ENCODE results near the gene STK32C.

STK32C gene

DNA sequence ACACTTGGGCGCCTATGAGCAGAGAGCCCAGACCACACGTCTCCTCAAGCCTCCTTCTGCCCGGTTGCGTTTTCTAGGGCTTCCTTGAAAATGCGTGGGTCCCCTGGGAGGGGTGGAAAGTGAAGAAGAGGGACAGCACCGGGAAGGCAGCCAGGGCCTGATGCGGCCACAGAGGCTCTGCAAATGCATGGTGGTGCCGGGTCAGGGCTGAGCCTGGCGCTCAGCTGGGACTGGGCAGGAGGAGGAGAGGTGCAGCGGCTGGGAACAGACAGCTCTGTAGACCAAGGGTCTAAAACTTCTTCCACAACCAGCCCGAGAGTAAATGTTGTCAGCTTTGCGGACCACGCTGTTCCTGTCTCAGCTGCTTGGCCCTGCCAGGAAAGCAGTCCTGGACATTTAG lies 119.4 kb downstream of the STK32C start:
- Histone ChIP-seq H3K4me1 (ENCODE audit: insufficient read depth, insufficient read length) (peaks cover 12% of the 10 kb centered on the region), H3K36me3 (ENCODE audit: insufficient read depth, insufficient read length, low read length) (no peaks in the 10 kb centered on the region), H3K9ac (ENCODE audit: insufficient read length, low read depth) (no peak overlapping the region), H3K9me3 (ENCODE audit: insufficient read depth, low read length) (no peaks in the 10 kb centered on the region), H3K27me3 (ENCODE audit: insufficient read depth, insufficient read length) (peaks cover 67% of the 10 kb centered on the region), H3K4me3 (ENCODE audit: insufficient read length, low read depth) (no peak overlapping the region)
- TF ChIP-seq YY1 (IDR thresholded peaks at IDR 0.05; ENCODE audit: insufficient read depth, insufficient read length) (no peak), SUZ12 (IDR thresholded peaks at IDR 0.05; ENCODE audit: extremely low read depth, insufficient read depth, insufficient read length) (no peak), ZNF274 (IDR thresholded peaks at IDR 0.05; ENCODE audit: low read depth, low read length) (no peak)
- no peak for DNase-seq (ENCODE audit: low read depth, low spot score)

DNA sequence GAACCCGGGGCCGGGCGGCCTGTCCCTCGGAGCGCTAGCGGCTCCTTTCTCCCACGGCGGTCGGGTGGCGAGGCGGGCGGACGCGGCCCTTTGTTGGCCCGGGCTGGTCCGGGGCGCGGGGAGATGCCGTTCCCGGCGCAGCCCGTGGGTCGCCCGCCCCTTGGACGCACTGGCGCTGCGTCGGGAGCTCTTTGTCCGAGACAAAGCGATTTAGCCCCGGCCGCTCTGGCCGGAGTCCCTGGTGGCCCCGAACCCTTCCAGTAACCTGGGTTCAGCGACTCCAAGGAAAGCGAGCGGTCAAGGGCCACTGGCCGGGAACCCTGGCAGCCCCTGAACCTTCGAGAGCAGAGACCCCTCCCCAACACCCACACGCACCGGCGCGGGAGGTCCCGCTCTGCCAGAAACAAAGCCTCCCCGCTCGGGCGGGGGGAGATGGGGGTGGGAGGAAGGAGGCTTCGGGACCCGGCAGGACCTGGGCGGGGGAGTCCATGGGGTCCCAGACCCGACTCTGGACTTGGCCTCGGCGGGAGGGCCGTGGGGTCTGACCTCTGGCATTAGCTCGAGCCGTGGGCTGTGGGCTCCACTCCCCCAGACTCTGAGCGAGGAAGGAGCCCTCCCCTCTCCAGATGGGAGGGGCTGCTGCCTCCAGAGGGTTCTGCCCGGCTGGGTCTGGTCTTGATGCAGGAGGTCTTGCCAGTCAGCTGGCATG lies 120.2 kb downstream of the STK32C start:
- Histone ChIP-seq H3K4me1 (ENCODE audit: insufficient read depth, insufficient read length) (peaks cover 12% of the 10 kb centered on the region), H3K9me3 (ENCODE audit: insufficient read depth, low read length) (no peaks in the 10 kb centered on the region), H3K36me3 (ENCODE audit: insufficient read depth, insufficient read length, low read length) (no peaks in the 10 kb centered on the region), H3K9ac (ENCODE audit: insufficient read length, low read depth) (peak overlapping the region; percentile 50), H3K27me3 (ENCODE audit: insufficient read depth, insufficient read length) (peaks cover 75% of the 10 kb centered on the region), H3K4me3 (ENCODE audit: insufficient read length, low read depth) (peak overlapping the region; percentile 42)
- no peak for DNase-seq (ENCODE audit: low read depth, low spot score)
- no peak for TF ChIP-seq ZNF274 (IDR thresholded peaks at IDR 0.05; ENCODE audit: low read depth, low read length)
- no peak for TF ChIP-seq YY1 (IDR thresholded peaks at IDR 0.05; ENCODE audit: insufficient read depth, insufficient read length)
- no peak for TF ChIP-seq SUZ12 (IDR thresholded peaks at IDR 0.05; ENCODE audit: extremely low read depth, insufficient read depth, insufficient read length)

DNA sequence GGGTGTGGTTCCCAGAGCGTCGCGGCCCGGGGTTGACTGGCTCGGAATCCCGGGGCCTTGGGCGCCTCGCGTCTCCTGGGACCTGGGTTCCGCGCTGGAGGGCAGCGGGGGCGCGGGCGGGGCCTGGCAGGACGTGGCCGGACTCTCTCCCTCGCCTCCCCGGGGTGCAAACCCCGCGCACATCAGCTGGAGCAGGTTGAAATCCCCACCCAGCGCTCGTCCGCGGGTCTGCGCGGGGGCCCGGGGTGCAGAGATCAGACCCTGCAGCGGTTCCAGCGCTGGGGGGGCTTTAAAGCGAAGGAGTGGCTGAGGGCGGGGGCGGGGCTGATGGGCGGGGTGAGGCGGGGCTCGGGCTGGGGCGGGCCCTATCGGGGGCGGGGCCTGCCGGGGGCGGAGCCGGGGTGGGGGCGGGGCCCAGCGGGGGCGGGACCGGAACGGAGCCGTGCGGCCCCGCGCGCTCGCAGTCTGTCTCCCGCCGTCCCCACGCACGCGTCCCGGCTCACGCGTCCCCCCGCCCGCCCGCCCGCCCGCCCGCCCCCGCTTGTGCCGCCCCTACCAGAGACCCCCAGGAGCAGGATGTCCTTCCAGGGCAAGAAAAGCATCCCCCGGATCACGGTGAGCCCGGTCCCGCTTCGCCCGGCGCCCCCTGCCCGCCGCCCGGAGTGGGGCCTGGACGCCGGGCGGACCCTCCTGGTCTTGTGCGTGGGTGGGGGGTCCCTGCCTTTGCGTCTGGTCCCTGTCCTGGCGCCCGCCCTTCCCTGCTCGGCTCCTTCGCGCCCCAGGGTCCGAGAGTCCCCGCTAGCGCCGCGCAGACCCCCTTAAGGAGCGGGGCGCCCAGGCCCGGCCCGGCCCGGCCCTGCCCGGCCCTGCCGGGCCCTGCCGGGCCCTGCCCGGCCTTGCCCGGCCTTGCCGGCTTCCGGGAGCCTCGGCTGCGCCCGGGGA lies 121.0 kb downstream of the STK32C start, which contains the start of gene DPYSL4:
DPYSL4 (plus strand) TSS at position 461 of the 942 bp plus-strand sequence; CDS start at position 577, 116 bp downstream.
- Histone ChIP-seq H3K36me3 (ENCODE audit: insufficient read depth, insufficient read length, low read length) (no peaks in the 10 kb centered on the region), H3K4me1 (ENCODE audit: insufficient read depth, insufficient read length) (peaks cover 12% of the 10 kb centered on the region), H3K9me3 (ENCODE audit: insufficient read depth, low read length) (no peaks in the 10 kb centered on the region), H3K9ac (ENCODE audit: insufficient read length, low read depth) (peak within 1 kb of the TSS; percentile 50), H3K27me3 (ENCODE audit: insufficient read depth, insufficient read length) (peaks cover 81% of the 10 kb centered on the region), H3K4me3 (ENCODE audit: insufficient read length, low read depth) (peak within 1 kb of the TSS; percentile 42)
- DNase-seq (ENCODE audit: low read depth, low spot score) = no peak
- TF ChIP-seq ZNF274 (IDR thresholded peaks at IDR 0.05; ENCODE audit: low read depth, low read length) (no peak), YY1 (IDR thresholded peaks at IDR 0.05; ENCODE audit: insufficient read depth, insufficient read length) (no peak), SUZ12 (IDR thresholded peaks at IDR 0.05; ENCODE audit: extremely low read depth, insufficient read depth, insufficient read length) (no peak)

DNA sequence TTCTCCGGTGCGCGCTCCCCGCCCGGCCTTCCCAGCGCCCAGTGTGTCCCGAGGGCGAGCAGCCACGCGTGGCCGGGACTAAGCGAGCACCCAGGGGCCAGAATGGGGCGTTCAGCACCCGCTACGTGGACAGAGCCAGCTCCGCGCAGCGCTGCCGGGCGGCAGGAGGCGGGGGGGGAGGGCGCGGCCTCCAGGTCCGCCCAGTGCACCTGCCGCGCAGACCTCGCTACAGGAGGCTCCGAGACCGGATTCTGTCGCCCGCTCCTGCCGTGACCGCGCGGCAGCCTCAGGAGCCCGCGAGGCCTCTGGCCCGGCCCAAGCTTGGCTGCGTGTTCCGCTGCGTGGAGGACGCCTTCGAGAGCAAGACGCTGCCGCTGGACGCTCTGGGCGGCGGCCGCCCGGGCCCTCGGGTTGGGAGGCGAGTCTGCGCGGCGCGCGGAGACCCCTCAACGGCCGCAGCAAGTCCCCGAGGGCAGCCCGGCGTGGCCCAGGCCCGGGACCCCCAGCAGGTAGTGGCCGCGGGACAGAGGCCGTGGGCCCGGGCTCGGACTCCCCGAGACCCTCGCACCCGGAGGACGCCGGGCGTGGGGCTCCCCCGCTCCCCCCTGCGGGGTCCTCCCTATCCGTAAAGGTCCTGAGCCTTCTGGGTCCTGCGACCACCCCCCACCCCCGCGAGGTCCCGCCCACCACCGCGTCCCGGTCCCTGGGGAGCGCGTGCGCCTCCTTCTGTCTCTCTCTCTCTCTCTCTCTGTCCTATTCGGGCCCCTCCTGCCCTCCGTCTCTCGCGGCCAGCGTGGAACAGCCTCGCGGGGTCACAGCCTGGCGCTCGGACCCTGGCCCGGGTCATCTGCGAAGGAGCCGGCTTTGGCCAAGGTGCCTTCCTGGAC lies 121.9 kb downstream of the STK32C start:
- Histone ChIP-seq H3K9me3 (ENCODE audit: insufficient read depth, low read length) (no peaks in the 10 kb centered on the region), H3K9ac (ENCODE audit: insufficient read length, low read depth) (no peak overlapping the region), H3K36me3 (ENCODE audit: insufficient read depth, insufficient read length, low read length) (no peaks in the 10 kb centered on the region), H3K27me3 (ENCODE audit: insufficient read depth, insufficient read length) (peaks cover 81% of the 10 kb centered on the region), H3K4me3 (ENCODE audit: insufficient read length, low read depth) (peak overlapping the region; percentile 4), H3K4me1 (ENCODE audit: insufficient read depth, insufficient read length) (peaks cover 12% of the 10 kb centered on the region)
- DNase-seq (ENCODE audit: low read depth, low spot score) = no peak
- TF ChIP-seq ZNF274 (IDR thresholded peaks at IDR 0.05; ENCODE audit: low read depth, low read length) (no peak), SUZ12 (IDR thresholded peaks at IDR 0.05; ENCODE audit: extremely low read depth, insufficient read depth, insufficient read length) (peak; percentile 90)

DNA sequence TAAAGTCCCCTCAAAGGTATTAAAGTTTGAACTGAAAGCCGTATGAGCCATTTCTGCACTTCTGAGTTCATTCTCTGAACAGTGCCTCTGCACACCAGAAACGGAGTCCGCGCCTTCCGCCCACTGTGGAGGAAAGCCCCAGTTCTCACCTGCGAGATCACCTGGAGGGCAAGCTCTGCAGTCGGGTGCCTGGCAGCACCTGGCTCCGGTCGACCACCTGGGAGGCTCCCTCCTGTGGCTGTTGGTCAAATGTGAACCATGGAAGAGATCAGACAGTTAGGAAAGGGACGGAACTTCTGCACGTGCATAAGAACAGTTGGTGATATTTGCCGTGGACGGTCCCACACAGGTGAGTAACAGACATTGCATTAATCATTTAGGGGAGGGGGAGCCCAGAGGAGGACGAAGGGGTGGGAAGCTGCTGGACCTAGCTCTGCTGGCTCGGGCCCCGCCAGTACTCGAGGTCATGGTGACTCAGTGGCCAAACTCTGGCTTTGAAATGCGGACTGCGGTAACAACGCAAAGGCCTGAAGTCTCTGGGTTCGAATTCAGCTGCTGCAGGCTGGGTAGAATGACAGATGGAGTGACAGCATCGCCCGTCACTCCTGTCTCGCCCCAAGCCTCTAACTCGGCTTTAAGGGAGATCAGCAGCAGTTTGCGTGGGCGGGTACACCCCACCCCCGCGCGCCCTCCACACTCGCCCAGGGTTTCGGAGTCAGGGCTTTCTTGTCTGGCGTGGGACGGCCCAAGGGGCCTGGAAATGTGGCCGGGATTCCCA lies 122.7 kb downstream of the STK32C start:
- H3K36me3 ChIP-seq (ENCODE audit: insufficient read depth, insufficient read length, low read length) = no peaks in the 10 kb centered on the region
- H3K4me1 ChIP-seq (ENCODE audit: insufficient read depth, insufficient read length) = peaks cover 12% of the 10 kb centered on the region
- no peak for TF ChIP-seq ZNF274 (IDR thresholded peaks at IDR 0.05; ENCODE audit: low read depth, low read length)
- TF ChIP-seq YY1 (IDR thresholded peaks at IDR 0.05; ENCODE audit: insufficient read depth, insufficient read length) = no peak
- no peak for TF ChIP-seq SUZ12 (IDR thresholded peaks at IDR 0.05; ENCODE audit: extremely low read depth, insufficient read depth, insufficient read length)
- no peak overlapping the region for H3K9ac ChIP-seq (ENCODE audit: insufficient read length, low read depth)
- no peaks in the 10 kb centered on the region for H3K9me3 ChIP-seq (ENCODE audit: insufficient read depth, low read length)
- H3K4me3 ChIP-seq (ENCODE audit: insufficient read length, low read depth) = no peak overlapping the region
- H3K27me3 ChIP-seq (ENCODE audit: insufficient read depth, insufficient read length) = peaks cover 78% of the 10 kb centered on the region
- DNase-seq (ENCODE audit: low read depth, low spot score) = no peak

DNA sequence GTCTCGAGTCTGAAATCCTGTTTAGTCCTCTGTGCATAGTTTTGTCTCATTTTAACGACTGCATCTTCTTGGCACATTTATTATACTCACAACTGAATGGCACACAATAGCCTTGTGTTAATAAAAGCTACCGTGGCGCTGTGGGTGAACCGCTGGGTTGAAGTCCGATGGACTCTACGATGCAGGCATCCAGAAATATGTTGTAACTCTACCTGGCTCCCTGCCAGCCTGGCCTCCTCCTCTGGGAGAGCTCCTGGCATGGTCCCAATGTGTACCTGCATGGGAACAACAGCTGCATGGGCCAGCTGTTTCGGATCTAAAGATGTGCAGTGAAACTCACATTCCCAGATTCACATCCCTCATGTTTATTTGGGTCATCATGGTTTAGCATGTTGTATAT lies 124.7 kb downstream of the STK32C start:
- Histone ChIP-seq H3K4me3 (ENCODE audit: insufficient read length, low read depth) (no peak overlapping the region), H3K9ac (ENCODE audit: insufficient read length, low read depth) (no peak overlapping the region), H3K27me3 (ENCODE audit: insufficient read depth, insufficient read length) (peaks cover 58% of the 10 kb centered on the region), H3K36me3 (ENCODE audit: insufficient read depth, insufficient read length, low read length) (no peaks in the 10 kb centered on the region), H3K4me1 (ENCODE audit: insufficient read depth, insufficient read length) (peaks cover 8% of the 10 kb centered on the region), H3K9me3 (ENCODE audit: insufficient read depth, low read length) (no peaks in the 10 kb centered on the region)
- DNase-seq (ENCODE audit: low read depth, low spot score) = no peak
- TF ChIP-seq YY1 (IDR thresholded peaks at IDR 0.05; ENCODE audit: insufficient read depth, insufficient read length) = no peak
- TF ChIP-seq ZNF274 (IDR thresholded peaks at IDR 0.05; ENCODE audit: low read depth, low read length) = no peak
- no peak for TF ChIP-seq SUZ12 (IDR thresholded peaks at IDR 0.05; ENCODE audit: extremely low read depth, insufficient read depth, insufficient read length)
